SK-N-SH (cell line): ENCODE measurements around the gene TMEM256. TPM values are rescaled to one million over a fixed set of nuclear protein-coding genes. Genes with fewer than 3 reads are reported as not detected.

ENCODE experiments used
- CTCF ChIA-PET: fragments of 300-600, 350-600 bp; formaldehyde crosslinking; extraction: SDS; loops from one replicate; lab custom pipeline; 2021; lab: Yijun Ruan, JAX
- POLR2A ChIA-PET: fragments of 350-600 bp; sonication (Branson Sonifier 250); formaldehyde crosslinking; extraction: SDS; loops from one replicate; lab custom pipeline; 2020; ENCODE audit warnings: antibody characterized with exemption, inconsistent platforms; lab: Yijun Ruan, JAX
- DNase-seq: peaks from one replicate; pipeline ENCODE4 v3.0.0; 2012
- H2AFZ ChIP-seq: fragments of 200-600 bp; sonication (generic); 2 replicates; pipeline ENCODE4 v1.8.1; 2016; ENCODE audit warnings: antibody characterized with exemption, mild to moderate bottlenecking, low read depth
- H3F3A ChIP-seq: fragments of 200-600 bp; sonication (generic); replicated peaks from 2 replicates; pipeline ENCODE3; 2016; ENCODE audit warnings: antibody characterized with exemption, mild to moderate bottlenecking; ENCODE audit not compliant: insufficient read depth
- H3K27ac ChIP-seq, 2 experiments: fragments of 200-500 bp in 1 of 2; fragments of 200-600 bp in 1 of 2; sonication (Bioruptor generic) in 1 of 2; sonication (generic), shearing (Covaris generic) in 1 of 2; 2 replicates each; pipeline versions ENCODE4 v1.5.1 to v1.6.1; 2014 to 2016; ENCODE audit warnings: low read depth in 2 of 2, inconsistent platforms in 1 of 2, low read length in 1 of 2, mild to moderate bottlenecking in 1 of 2, mixed read lengths in 1 of 2
- H3K27me3 ChIP-seq: fragments of 200-600 bp; sonication (generic), shearing (Covaris generic); 2 replicates; pipeline ENCODE4 v1.6.1; 2016; ENCODE audit warnings: mixed run types; ENCODE audit not compliant: insufficient read depth
- H3K36me3 ChIP-seq, 2 experiments: fragments of 200-500 bp in 1 of 2; fragments of 200-600 bp in 1 of 2; sonication (Bioruptor generic) in 1 of 2; sonication (generic) in 1 of 2; replicated peaks in 1 of 2; 2 replicates each; pipeline versions ENCODE3 to v1.5.1; 2014 to 2016; ENCODE audit warnings: low read length in 1 of 2, mild to moderate bottlenecking in 1 of 2; ENCODE audit not compliant: insufficient read depth in 2 of 2, control insufficient read depth in 1 of 2
- H3K4me1 ChIP-seq, 2 experiments: fragments of 200-500 bp in 1 of 2; fragments of 200-600 bp in 1 of 2; sonication (Bioruptor generic) in 1 of 2; sonication (generic), shearing (Covaris generic) in 1 of 2; 2 replicates each; pipeline versions ENCODE4 v1.5.1 to v1.6.1; 2014 to 2016; ENCODE audit warnings: low read depth in 1 of 2, low read length in 1 of 2, mixed run types in 1 of 2; ENCODE audit not compliant: insufficient read depth in 2 of 2, control insufficient read depth in 1 of 2
- H3K4me2 ChIP-seq: fragments of 200-600 bp; sonication (generic), shearing (Covaris generic); 2 replicates; pipeline ENCODE4 v1.6.1; 2017; ENCODE audit warnings: mixed run types
- H3K4me3 ChIP-seq, 2 experiments: fragments of 200-500 bp in 1 of 2; fragments of 200-600 bp in 1 of 2; sonication (Bioruptor generic) in 1 of 2; sonication (generic), shearing (Covaris generic) in 1 of 2; 2 replicates each; pipeline versions ENCODE4 v1.5.1 to v1.8.1; 2014 to 2016; ENCODE audit warnings: low read depth in 2 of 2, inconsistent platforms in 1 of 2, low read length in 1 of 2, mild to moderate bottlenecking in 1 of 2, mixed read lengths in 1 of 2, moderate library complexity in 1 of 2
- H3K79me2 ChIP-seq: fragments of 200-600 bp; sonication (generic); 2 replicates; pipeline ENCODE4 v1.8.1; 2017; ENCODE audit warnings: mild to moderate bottlenecking; ENCODE audit not compliant: insufficient read depth
- H3K9ac ChIP-seq: fragments of 200-600 bp; sonication (generic); 2 replicates; pipeline ENCODE4 v1.6.1; 2017; ENCODE audit warnings: mixed run types
- H3K9me2 ChIP-seq: fragments of 200-600 bp; sonication (generic); 2 replicates; pipeline ENCODE4 v1.6.1; 2017; ENCODE audit warnings: mixed run types
- H3K9me3 ChIP-seq: fragments of 200-600 bp; sonication (generic); 2 replicates; pipeline ENCODE4 v1.6.1; 2017; ENCODE audit warnings: mixed run types, mild to moderate bottlenecking, moderate library complexity
- H4K20me1 ChIP-seq: fragments of 200-600 bp; sonication (generic); 2 replicates; pipeline ENCODE4 v1.6.1; 2017; ENCODE audit warnings: mild to moderate bottlenecking, mixed run types; ENCODE audit not compliant: insufficient read depth
- FOSL2 ChIP-seq: IDR thresholded peaks from 2 replicates; pipeline ENCODE4 v1.4.0; 2012; ENCODE audit warnings: low read depth, mild to moderate bottlenecking, moderate library complexity, borderline replicate concordance
- FOXM1 ChIP-seq: IDR thresholded peaks from 2 replicates; pipeline ENCODE4 v1.4.0; 2012; ENCODE audit warnings: low read depth, mild to moderate bottlenecking
- GABPA ChIP-seq: IDR thresholded peaks from 2 replicates; pipeline ENCODE4 v1.4.0; 2012; ENCODE audit warnings: low read depth, mild to moderate bottlenecking
- GATA2 ChIP-seq: sonication (generic); formaldehyde crosslinking; IDR thresholded peaks from 2 replicates; pipeline ENCODE4 v1.5.0; 2020; ENCODE audit warnings: mild to moderate bottlenecking, missing genetic modification reagents
- JUND ChIP-seq: IDR thresholded peaks from 2 replicates; pipeline ENCODE4 v1.4.0; 2012
- MAX ChIP-seq: IDR thresholded peaks from 2 replicates; pipeline ENCODE4 v1.4.0; 2012; ENCODE audit warnings: low read depth
- MXI1 ChIP-seq: IDR thresholded peaks from 2 replicates; pipeline ENCODE4 v1.6.1; 2012; ENCODE audit warnings: mild to moderate bottlenecking, low read depth, low read length, improper control_type of control experiment
- NFIC ChIP-seq: IDR thresholded peaks from 2 replicates; pipeline ENCODE4 v1.4.0; 2012; ENCODE audit warnings: borderline replicate concordance
- POLR2AphosphoS5 ChIP-seq: IDR thresholded peaks from 2 replicates; pipeline ENCODE4 v1.6.1; 2012; ENCODE audit warnings: low read depth, low read length
- RCOR1 ChIP-seq: fragments of 150-350 bp; IDR thresholded peaks from 2 replicates; pipeline ENCODE4 v1.6.1; 2017; ENCODE audit warnings: antibody characterized with exemption, low read length
- RFX5 ChIP-seq: IDR thresholded peaks from 2 replicates; pipeline ENCODE4 v1.6.1; 2012; ENCODE audit warnings: mild to moderate bottlenecking, improper control_type of control experiment, low read length
- RXRA ChIP-seq: IDR thresholded peaks from 2 replicates; pipeline ENCODE4 v1.4.0; 2012; ENCODE audit warnings: low read depth, mild to moderate bottlenecking, borderline replicate concordance
- SIN3A ChIP-seq: IDR thresholded peaks from 2 replicates; pipeline ENCODE4 v1.6.1; 2012; ENCODE audit warnings: low read depth, mild to moderate bottlenecking, low read length, moderate library complexity, borderline replicate concordance
- TCF12 ChIP-seq: IDR thresholded peaks from 2 replicates; pipeline ENCODE4 v1.4.0; 2012
- YY1 ChIP-seq: IDR thresholded peaks from 2 replicates; pipeline ENCODE4 v1.4.0; 2012; ENCODE audit warnings: low read depth, mild to moderate bottlenecking
- WGBS: methylation state at CpG from one replicate; pipeline ENCODE4 v1.1.6; 2017; ENCODE audit warnings: low lambda C conversion rate; 5-methylcytosine and 5-hydroxymethylcytosine counted together
- polyA plus RNA-seq, 3 experiments: library from polyadenylated mRNA; depleted of rRNA; stranded (reverse); fragments of >200 nt; gene quantifications; 2 replicates each; pipeline ENCODE4 v1.2.3, GENCODE V29; 2012
- TF ChIP-seq, protein P1 (sequence below): fragments of 150-350 bp; IDR thresholded peaks from 2 replicates; pipeline ENCODE4 v1.6.1; 2016; ENCODE audit warnings: mild to moderate bottlenecking, low read depth, low read length
- TF ChIP-seq, protein P2 (sequence below): IDR thresholded peaks from 2 replicates; pipeline ENCODE4 v1.4.0; 2012; ENCODE audit warnings: low read depth, borderline replicate concordance
- TF ChIP-seq, protein P3 (sequence below): IDR thresholded peaks from 2 replicates; pipeline ENCODE4 v1.6.1; 2012; ENCODE audit warnings: mild to moderate bottlenecking, low read depth, low read length, moderate library complexity

TMEM256 gene
- polyA plus RNA-seq, 1 of the 3 experiments (the other 2 are of a cell fraction), result 213 TPM

DNA sequence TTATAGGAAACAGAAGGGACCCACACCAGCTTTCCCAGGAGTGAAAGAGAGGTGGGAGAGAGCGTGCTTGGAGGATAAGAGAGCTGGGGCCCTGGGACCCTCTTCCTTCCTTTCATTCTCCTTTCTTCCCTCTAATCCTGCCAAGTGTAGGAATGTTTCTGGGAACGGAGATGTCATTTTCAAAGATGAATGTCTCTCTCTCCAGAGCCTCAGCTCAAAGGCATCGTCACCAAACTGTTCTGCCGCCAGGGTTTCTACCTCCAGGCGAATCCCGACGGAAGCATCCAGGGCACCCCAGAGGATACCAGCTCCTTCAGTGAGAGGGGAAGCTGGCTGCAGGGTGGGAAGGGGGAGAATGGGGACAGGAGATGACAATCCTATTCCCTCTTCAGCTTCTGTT, 37.4 kb upstream of the TMEM256 start:
- Histone ChIP-seq H3K4me2 (peak overlapping the region; percentile 95; the same call in 1 of the 2 replicates), H3K4me3 (peak overlapping the region in 1 of 2 experiments; percentile 67; a peak in 1 of 4 replicates), H3K27me3 (no peaks in the 10 kb centered on the region), H3K27ac (peak overlapping the region in 1 of 2 experiments; percentile 97; a peak in 2 of 4 replicates), H2AFZ (no peak overlapping the region), H3K4me1 (peaks cover 7 to 28% of the 10 kb centered on the region in 2 experiments; a peak in 2 of 4 replicates), H3F3A (peaks cover 18% of the 10 kb centered on the region), H3K9ac (no peak overlapping the region), H3K9me3 (no peaks in the 10 kb centered on the region), H3K36me3 (peaks cover 0 to 4% of the 10 kb centered on the region in 2 experiments), H3K79me2 (0 out of 2 replicates have a peak, but pooled peaks cover 4% of the 10 kb centered on the region), H4K20me1 (no peaks in the 10 kb centered on the region), H3K9me2 (no peaks in the 10 kb centered on the region)
- POLR2A ChIA-PET, result interaction anchor here (0.7 to 3.3 kb wide), 9 partner anchors 9 to 766 kb away, joined by 3 to 19 read pairs (median 4); partner anchors contain the start of genes NEURL4, POLR2A, TMEM256 and ZBTB4
- TF ChIP-seq MAX (0 out of 2 replicates have a peak, but pooled peaks have one; percentile 4), SIN3A (no peak), YY1 (no peak), JUND (0 out of 2 replicates have a peak, but pooled peaks have one; percentile 1)
- WGBS, result 83% methylated on average over 7 of the region's 7 CpGs
- CTCF ChIA-PET, result interaction anchor here (0.7 to 1.6 kb wide), 6 partner anchors 12 to 119 kb away, joined by 3 to 11 read pairs (median 4); no protein-coding TSS in a partner anchor
- no peak for DNase-seq

- Histone ChIP-seq H3K27me3 (no peaks in the 10 kb centered on the region), H2AFZ (no peak overlapping the region), H4K20me1 (no peaks in the 10 kb centered on the region), H3K9me3 (no peaks in the 10 kb centered on the region), H3K4me2 (peak overlapping the region; percentile 95), H3K27ac (peak overlapping the region in 1 of 2 experiments; percentile 97; a peak in 2 of 4 replicates), H3K4me3 (peak overlapping the region; percentile 67 to 70), H3K9ac (peak overlapping the region; percentile 61), H3K79me2 (peaks cover 7% of the 10 kb centered on the region; the same call in 1 of the 2 replicates), H3K36me3 (peaks cover 0 to 4% of the 10 kb centered on the region in 2 experiments), H3K4me1 (peaks cover 7 to 32% of the 10 kb centered on the region in 2 experiments; a peak in 2 of 4 replicates), H3K9me2 (no peaks in the 10 kb centered on the region), H3F3A (peaks cover 18% of the 10 kb centered on the region)
- peak; percentile 72 for DNase-seq
- ChIA-PET CTCF (interaction anchor here (0.7 to 1.6 kb wide), 6 partner anchors 26 to 120 kb away, joined by 3 to 11 read pairs (median 4); no protein-coding TSS in a partner anchor), POLR2A (interaction anchor here (0.7 to 3.3 kb wide), 10 partner anchors 9 to 767 kb away, joined by 3 to 19 read pairs (median 4); partner anchors contain the start of genes NEURL4, POLR2A, TMEM256 and ZBTB4)
- 22% methylated on average over 7 of the region's 12 CpGs for WGBS
- TF ChIP-seq FOXM1 (no peak), RFX5 (no peak), YY1 (no peak), JUND (no peak), RXRA (no peak), GABPA (no peak), NFIC (peak; percentile 60), GATA2 (no peak), RCOR1 (no peak), FOSL2 (0 out of 2 replicates have a peak, but pooled peaks have one; percentile 16), POLR2AphosphoS5 (no peak), MXI1 (peak; percentile 59; the same call in 1 of the 2 replicates), TCF12 (peak; percentile 3; the same call in 1 of the 2 replicates), MAX (0 out of 2 replicates have a peak, but pooled peaks have one; percentile 6)
- TF ChIP-seq, protein P1, sequence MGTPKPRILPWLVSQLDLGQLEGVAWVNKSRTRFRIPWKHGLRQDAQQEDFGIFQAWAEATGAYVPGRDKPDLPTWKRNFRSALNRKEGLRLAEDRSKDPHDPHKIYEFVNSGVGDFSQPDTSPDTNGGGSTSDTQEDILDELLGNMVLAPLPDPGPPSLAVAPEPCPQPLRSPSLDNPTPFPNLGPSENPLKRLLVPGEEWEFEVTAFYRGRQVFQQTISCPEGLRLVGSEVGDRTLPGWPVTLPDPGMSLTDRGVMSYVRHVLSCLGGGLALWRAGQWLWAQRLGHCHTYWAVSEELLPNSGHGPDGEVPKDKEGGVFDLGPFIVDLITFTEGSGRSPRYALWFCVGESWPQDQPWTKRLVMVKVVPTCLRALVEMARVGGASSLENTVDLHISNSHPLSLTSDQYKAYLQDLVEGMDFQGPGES, result no peak
- TF ChIP-seq, protein P2, sequence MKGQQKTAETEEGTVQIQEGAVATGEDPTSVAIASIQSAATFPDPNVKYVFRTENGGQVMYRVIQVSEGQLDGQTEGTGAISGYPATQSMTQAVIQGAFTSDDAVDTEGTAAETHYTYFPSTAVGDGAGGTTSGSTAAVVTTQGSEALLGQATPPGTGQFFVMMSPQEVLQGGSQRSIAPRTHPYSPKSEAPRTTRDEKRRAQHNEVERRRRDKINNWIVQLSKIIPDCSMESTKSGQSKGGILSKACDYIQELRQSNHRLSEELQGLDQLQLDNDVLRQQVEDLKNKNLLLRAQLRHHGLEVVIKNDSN, result no peak
- TF ChIP-seq, protein P3, sequence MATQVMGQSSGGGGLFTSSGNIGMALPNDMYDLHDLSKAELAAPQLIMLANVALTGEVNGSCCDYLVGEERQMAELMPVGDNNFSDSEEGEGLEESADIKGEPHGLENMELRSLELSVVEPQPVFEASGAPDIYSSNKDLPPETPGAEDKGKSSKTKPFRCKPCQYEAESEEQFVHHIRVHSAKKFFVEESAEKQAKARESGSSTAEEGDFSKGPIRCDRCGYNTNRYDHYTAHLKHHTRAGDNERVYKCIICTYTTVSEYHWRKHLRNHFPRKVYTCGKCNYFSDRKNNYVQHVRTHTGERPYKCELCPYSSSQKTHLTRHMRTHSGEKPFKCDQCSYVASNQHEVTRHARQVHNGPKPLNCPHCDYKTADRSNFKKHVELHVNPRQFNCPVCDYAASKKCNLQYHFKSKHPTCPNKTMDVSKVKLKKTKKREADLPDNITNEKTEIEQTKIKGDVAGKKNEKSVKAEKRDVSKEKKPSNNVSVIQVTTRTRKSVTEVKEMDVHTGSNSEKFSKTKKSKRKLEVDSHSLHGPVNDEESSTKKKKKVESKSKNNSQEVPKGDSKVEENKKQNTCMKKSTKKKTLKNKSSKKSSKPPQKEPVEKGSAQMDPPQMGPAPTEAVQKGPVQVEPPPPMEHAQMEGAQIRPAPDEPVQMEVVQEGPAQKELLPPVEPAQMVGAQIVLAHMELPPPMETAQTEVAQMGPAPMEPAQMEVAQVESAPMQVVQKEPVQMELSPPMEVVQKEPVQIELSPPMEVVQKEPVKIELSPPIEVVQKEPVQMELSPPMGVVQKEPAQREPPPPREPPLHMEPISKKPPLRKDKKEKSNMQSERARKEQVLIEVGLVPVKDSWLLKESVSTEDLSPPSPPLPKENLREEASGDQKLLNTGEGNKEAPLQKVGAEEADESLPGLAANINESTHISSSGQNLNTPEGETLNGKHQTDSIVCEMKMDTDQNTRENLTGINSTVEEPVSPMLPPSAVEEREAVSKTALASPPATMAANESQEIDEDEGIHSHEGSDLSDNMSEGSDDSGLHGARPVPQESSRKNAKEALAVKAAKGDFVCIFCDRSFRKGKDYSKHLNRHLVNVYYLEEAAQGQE, result no peak
Observed at GRCh38 chr17:7440834-7441195, 36.9 kb upstream of the TMEM256 start.
